Endothelial cell of umbilical vein (primary cell): ENCODE results near the gene CBX4.

Experiments used
- EZH2 ChIP-seq: IDR thresholded peaks from 2 replicates; pipeline ENCODE4 v1.6.1; 2012; ENCODE audit warnings: borderline replicate concordance, low read depth, mild to moderate bottlenecking, moderate library complexity, low read length, inconsistent platforms; ENCODE audit not compliant: severe bottlenecking
- POLR2A ChIP-seq: IDR thresholded peaks from 2 replicates; pipeline ENCODE4 v1.6.1; 2012; ENCODE audit warnings: low read depth, mild to moderate bottlenecking, control low read depth, low read length
- TF ChIP-seq, protein P1 (sequence below), 2 donors: IDR thresholded peaks; 1 replicate in 1 of 2; 2 replicates in 1 of 2; pipeline ENCODE4 v1.5.1; 2011; ENCODE audit warnings: low read length in 2 of 2, mild to moderate bottlenecking in 2 of 2, moderate library complexity in 2 of 2, control low read depth in 1 of 2, inconsistent platforms in 1 of 2, low read depth in 1 of 2; ENCODE audit not compliant: insufficient read depth in 1 of 2; ENCODE audit errors: extremely low read depth in 1 of 2

DNA sequence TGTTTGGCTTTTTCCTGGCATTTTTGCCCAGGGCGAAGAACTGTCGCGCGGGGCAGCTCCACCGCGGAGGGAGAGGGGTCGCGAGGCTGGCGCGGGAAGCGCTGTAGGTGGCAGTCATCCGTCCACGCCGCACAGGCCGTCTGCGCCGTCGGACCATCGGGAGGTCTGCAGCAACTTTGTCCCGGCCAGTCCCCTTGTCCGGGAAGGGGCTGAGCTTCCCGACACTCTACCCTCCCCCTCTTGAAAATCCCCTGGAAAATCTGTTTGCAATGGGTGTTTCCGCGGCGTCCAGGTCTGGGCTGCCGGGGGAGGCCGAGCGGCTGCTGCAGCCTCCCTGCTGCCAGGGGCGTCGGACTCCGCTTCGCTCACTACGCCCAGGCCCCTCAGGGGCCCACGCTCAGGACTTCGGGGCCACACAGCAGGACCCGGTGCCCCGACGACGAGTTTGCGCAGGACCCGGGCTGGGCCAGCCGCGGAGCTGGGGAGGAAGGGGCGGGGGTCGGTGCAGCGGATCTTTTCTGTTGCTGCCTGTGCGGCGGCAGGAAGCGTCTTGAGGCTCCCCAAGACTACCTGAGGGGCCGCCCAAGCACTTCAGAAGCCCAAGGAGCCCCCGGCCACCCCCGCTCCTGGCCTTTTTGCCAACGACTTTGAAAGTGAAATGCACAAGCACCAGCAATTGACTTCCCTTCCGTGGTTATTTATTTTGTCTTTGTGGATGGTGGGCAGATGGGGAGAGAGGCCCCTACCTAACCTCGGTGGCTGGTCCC is 2.3 kb upstream of the CBX4 start:
- TF ChIP-seq EZH2 (peak; percentile 75), POLR2A (no peak)
- TF ChIP-seq, protein P1, sequence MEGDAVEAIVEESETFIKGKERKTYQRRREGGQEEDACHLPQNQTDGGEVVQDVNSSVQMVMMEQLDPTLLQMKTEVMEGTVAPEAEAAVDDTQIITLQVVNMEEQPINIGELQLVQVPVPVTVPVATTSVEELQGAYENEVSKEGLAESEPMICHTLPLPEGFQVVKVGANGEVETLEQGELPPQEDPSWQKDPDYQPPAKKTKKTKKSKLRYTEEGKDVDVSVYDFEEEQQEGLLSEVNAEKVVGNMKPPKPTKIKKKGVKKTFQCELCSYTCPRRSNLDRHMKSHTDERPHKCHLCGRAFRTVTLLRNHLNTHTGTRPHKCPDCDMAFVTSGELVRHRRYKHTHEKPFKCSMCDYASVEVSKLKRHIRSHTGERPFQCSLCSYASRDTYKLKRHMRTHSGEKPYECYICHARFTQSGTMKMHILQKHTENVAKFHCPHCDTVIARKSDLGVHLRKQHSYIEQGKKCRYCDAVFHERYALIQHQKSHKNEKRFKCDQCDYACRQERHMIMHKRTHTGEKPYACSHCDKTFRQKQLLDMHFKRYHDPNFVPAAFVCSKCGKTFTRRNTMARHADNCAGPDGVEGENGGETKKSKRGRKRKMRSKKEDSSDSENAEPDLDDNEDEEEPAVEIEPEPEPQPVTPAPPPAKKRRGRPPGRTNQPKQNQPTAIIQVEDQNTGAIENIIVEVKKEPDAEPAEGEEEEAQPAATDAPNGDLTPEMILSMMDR (IDR thresholded peaks at IDR 0.05; ENCODE audit: extremely low read depth in 1 of 2, insufficient read depth in 1 of 2, low read depth in 1 of 2, low read length in 2 of 2): no peak
